HG03457 (cell line): ENCODE data around the gene ADGRE1.
"Not testable (repeated sequence)": the region's sequence is repeated elsewhere in the genome, so short reads cannot be mapped to it uniquely, and the experiment has no call there.

Experiments
- ATAC-seq: cut with Tn5 transposase; IDR thresholded peaks from one replicate; pipeline ENCODE4 v1.9.1; 2021; ENCODE audit warnings: moderate number of reproducible peaks; ENCODE audit not compliant: unreplicated experiment

The ADGRE1 gene

GRCh38 chr19:6887316-6887715 is at the start of gene ADGRE1:
ADGRE1 (plus strand) TSS chr19:6887579; CDS start chr19:6887609, 30 bp downstream.
- no peak for ATAC-seq

- ATAC-seq, result no peak
Measured at GRCh38 chr19:6838062-6838655, 49.2 kb upstream of the ADGRE1 start.

- ATAC-seq, result no peak
Measured at GRCh38 chr19:6842871-6843607, 44.3 kb upstream of the ADGRE1 start.

GRCh38 chr19:6847828-6848200 is 39.6 kb upstream of the ADGRE1 start:
- no peak for ATAC-seq

- no peak for ATAC-seq
Measured at GRCh38 chr19:6848986-6849385, 38.4 kb upstream of the ADGRE1 start.

- ATAC-seq, result no peak
Measured at GRCh38 chr19:6849876-6850275, 37.5 kb upstream of the ADGRE1 start.

- ATAC-seq, result no peak
Measured at GRCh38 chr19:6851359-6851758, 36.0 kb upstream of the ADGRE1 start.

GRCh38 chr19:6852001-6852400 is 35.4 kb upstream of the ADGRE1 start:
- no peak for ATAC-seq

- ATAC-seq, result no peak
Measured at GRCh38 chr19:6853868-6854267, 33.5 kb upstream of the ADGRE1 start.

- ATAC-seq, result no peak
Measured at GRCh38 chr19:6854758-6855157, 32.6 kb upstream of the ADGRE1 start.

- no peak for ATAC-seq
Measured at GRCh38 chr19:6856749-6857372, 30.5 kb upstream of the ADGRE1 start.

GRCh38 chr19:6861683-6862286 is 25.6 kb upstream of the ADGRE1 start:
- no peak for ATAC-seq

GRCh38 chr19:6862673-6863078 is 24.7 kb upstream of the ADGRE1 start:
- no peak for ATAC-seq

GRCh38 chr19:6864325-6864940 is 22.9 kb upstream of the ADGRE1 start:
- ATAC-seq, result no peak

- no peak for ATAC-seq
Measured at GRCh38 chr19:6865849-6866248, 21.5 kb upstream of the ADGRE1 start.

GRCh38 chr19:6866741-6867151 is 20.6 kb upstream of the ADGRE1 start:
- no peak for ATAC-seq

- ATAC-seq, result no peak
Measured at GRCh38 chr19:6868351-6868750, 19.0 kb upstream of the ADGRE1 start.

- ATAC-seq, result not testable (repeated sequence)
Measured at GRCh38 chr19:6869151-6869882, 18.1 kb upstream of the ADGRE1 start.

GRCh38 chr19:6873708-6874431 is 13.5 kb upstream of the ADGRE1 start:
- no peak for ATAC-seq

- no peak for ATAC-seq
Measured at GRCh38 chr19:6875218-6875617, 12.2 kb upstream of the ADGRE1 start.
